HEK293 (cell line): ENCODE data around the gene GRB10.

Experiments used
- CTCF ChIA-PET: fragments of 350-600 bp; formaldehyde crosslinking; extraction: SDS; loops from one replicate; lab custom pipeline; 2021; ENCODE audit warnings: antibody characterized with exemption; lab: Yijun Ruan, JAX
- POLR2A ChIA-PET: fragments of 300-600 bp; formaldehyde crosslinking; extraction: SDS; loops from one replicate; lab custom pipeline; 2020; ENCODE audit warnings: antibody characterized with exemption, inconsistent platforms; lab: Yijun Ruan, JAX
- H3K27ac ChIP-seq: fragments of 200-500 bp; sonication (Bioruptor generic); 2 replicates; pipeline ENCODE4 v1.5.1; 2014; ENCODE audit warnings: low read depth, low read length, control low read depth, inconsistent platforms; ENCODE audit errors: extremely low read depth
- H3K36me3 ChIP-seq, 2 experiments: fragments of 200-500 bp in 1 of 2; sonication (Bioruptor generic) in 1 of 2; 1 replicate in 1 of 2; 2 replicates in 1 of 2; pipeline ENCODE4 v1.5.1; 2014 to 2017; ENCODE audit warnings: inconsistent platforms in 2 of 2, low read length in 2 of 2; ENCODE audit not compliant: control insufficient read depth in 2 of 2, insufficient read depth in 1 of 2
- H3K4me1 ChIP-seq: fragments of 200-500 bp; sonication (Bioruptor generic); 2 replicates; pipeline ENCODE4 v1.5.1; 2014; ENCODE audit warnings: mild to moderate bottlenecking, low read length, inconsistent platforms; ENCODE audit not compliant: control insufficient read depth, insufficient read depth
- H3K4me3 ChIP-seq: 2 replicates; pipeline ENCODE4 v1.5.1; 2011; ENCODE audit warnings: low read depth, mild to moderate bottlenecking, control low read depth, low read length, moderate library complexity
- H3K9me3 ChIP-seq: fragments of 200-500 bp; sonication (Bioruptor generic); 2 replicates; pipeline ENCODE4 v1.5.1; 2014; ENCODE audit warnings: low read depth, low read length, inconsistent platforms; ENCODE audit not compliant: control insufficient read depth, insufficient read depth
- KLF16 ChIP-seq: fragments of 450-650 bp; formaldehyde crosslinking; IDR thresholded peaks from 2 replicates; pipeline ENCODE4 v1.5.1; 2017; ENCODE audit warnings: missing biosample characterization, missing genetic modification characterization
- MZF1 ChIP-seq: fragments of 450-650 bp; formaldehyde crosslinking; IDR thresholded peaks from 2 replicates; pipeline ENCODE4 v1.5.1; 2017; ENCODE audit warnings: missing biosample characterization, missing genetic modification characterization, borderline replicate concordance
- OSR2 ChIP-seq: fragments of 450-650 bp; formaldehyde crosslinking; IDR thresholded peaks from 2 replicates; pipeline ENCODE4 v1.5.1; 2016; ENCODE audit warnings: missing biosample characterization, missing genetic modification characterization
- SP2 ChIP-seq: fragments of 450-650 bp; formaldehyde crosslinking; IDR thresholded peaks from 2 replicates; pipeline ENCODE4 v1.5.1; 2016; ENCODE audit warnings: missing biosample characterization, missing genetic modification characterization
- SP3 ChIP-seq: fragments of 450-650 bp; formaldehyde crosslinking; IDR thresholded peaks from 2 replicates; pipeline ENCODE4 v1.5.1; 2016; ENCODE audit warnings: missing biosample characterization, missing genetic modification characterization
- ZFHX2 ChIP-seq: fragments of 450-650 bp; formaldehyde crosslinking; conservative IDR thresholded peaks from 2 replicates; pipeline ENCODE4 v1.5.1; 2016; ENCODE audit warnings: missing biosample characterization, missing genetic modification characterization
- ZFP3 ChIP-seq: fragments of 450-650 bp; formaldehyde crosslinking; IDR thresholded peaks from 2 replicates; pipeline ENCODE4 v1.5.1; 2016; ENCODE audit warnings: low read depth, missing biosample characterization, missing genetic modification characterization
- ZNF112 ChIP-seq: fragments of 450-650 bp; formaldehyde crosslinking; IDR thresholded peaks from 2 replicates; pipeline ENCODE4 v1.5.0; 2017; ENCODE audit warnings: missing biosample characterization, missing genetic modification characterization
- ZNF121 ChIP-seq: fragments of 450-650 bp; formaldehyde crosslinking; IDR thresholded peaks from 2 replicates; pipeline ENCODE4 v1.5.1; 2016; ENCODE audit warnings: missing biosample characterization, missing genetic modification characterization
- ZNF18 ChIP-seq: fragments of 450-650 bp; formaldehyde crosslinking; IDR thresholded peaks from 2 replicates; pipeline ENCODE4 v1.5.1; 2016; ENCODE audit warnings: missing biosample characterization, missing genetic modification characterization
- ZNF202 ChIP-seq: fragments of 450-650 bp; formaldehyde crosslinking; IDR thresholded peaks from 2 replicates; pipeline ENCODE4 v1.5.1; 2016; ENCODE audit warnings: missing biosample characterization, missing genetic modification characterization, borderline replicate concordance
- ZNF24 ChIP-seq: fragments of 450-650 bp; formaldehyde crosslinking; IDR thresholded peaks from 2 replicates; pipeline ENCODE4 v1.5.1; 2016; ENCODE audit warnings: missing biosample characterization, missing genetic modification characterization
- ZNF311 ChIP-seq: fragments of 450-650 bp; formaldehyde crosslinking; IDR thresholded peaks from 2 replicates; pipeline ENCODE4 v1.5.1; 2017; ENCODE audit warnings: missing biosample characterization, missing genetic modification characterization, borderline replicate concordance
- ZNF433 ChIP-seq: fragments of 450-650 bp; formaldehyde crosslinking; IDR thresholded peaks from 2 replicates; pipeline ENCODE4 v1.5.1; 2016; ENCODE audit warnings: missing biosample characterization, missing genetic modification characterization, low read depth
- ZNF473 ChIP-seq: fragments of 450-650 bp; formaldehyde crosslinking; IDR thresholded peaks from 2 replicates; pipeline ENCODE4 v1.5.1; 2017; ENCODE audit warnings: missing biosample characterization, missing genetic modification characterization
- ZNF48 ChIP-seq: fragments of 450-650 bp; formaldehyde crosslinking; IDR thresholded peaks from 2 replicates; pipeline ENCODE4 v1.5.1; 2016; ENCODE audit warnings: missing biosample characterization, missing genetic modification characterization
- ZNF548 ChIP-seq: fragments of 450-650 bp; formaldehyde crosslinking; IDR thresholded peaks from 2 replicates; pipeline ENCODE4 v1.5.1; 2016; ENCODE audit warnings: missing biosample characterization, missing genetic modification characterization
- ZNF571 ChIP-seq: fragments of 450-650 bp; formaldehyde crosslinking; IDR thresholded peaks from 2 replicates; pipeline ENCODE4 v1.5.0; 2017; ENCODE audit warnings: missing biosample characterization, missing genetic modification characterization
- ZNF660 ChIP-seq: fragments of 450-650 bp; IDR thresholded peaks from 2 replicates; pipeline ENCODE4 v1.5.1; 2018; ENCODE audit warnings: missing biosample characterization, mild to moderate bottlenecking, missing genetic modification characterization
- ZNF837 ChIP-seq: fragments of 450-650 bp; formaldehyde crosslinking; IDR thresholded peaks from 2 replicates; pipeline ENCODE4 v1.5.1; 2016; ENCODE audit warnings: missing biosample characterization, missing genetic modification characterization
- TF ChIP-seq, protein P1 (sequence below): fragments of 450-650 bp; formaldehyde crosslinking; IDR thresholded peaks from 2 replicates; pipeline ENCODE4 v1.5.1; 2016; ENCODE audit warnings: missing biosample characterization, missing genetic modification characterization, low read depth
- TF ChIP-seq, protein P2 (sequence below): fragments of 450-650 bp; formaldehyde crosslinking; IDR thresholded peaks from 2 replicates; pipeline ENCODE4 v1.5.1; 2016; ENCODE audit warnings: missing biosample characterization, missing genetic modification characterization
- TF ChIP-seq, protein P3 (sequence below): fragments of 450-650 bp; formaldehyde crosslinking; IDR thresholded peaks from 2 replicates; pipeline ENCODE4 v1.5.1; 2016; ENCODE audit warnings: missing biosample characterization, missing genetic modification characterization

GRB10 gene

GRCh38 chr7:50553973-50554372 is 228.7 kb downstream of the GRB10 start:
- no peak overlapping the region for H3K4me3 ChIP-seq
- H3K27ac ChIP-seq = no peak overlapping the region
- no peak for TF ChIP-seq ZNF571 (tag by site-specific recombination)
- TF ChIP-seq ZNF837 (tag by site-specific recombination) = no peak
- TF ChIP-seq ZNF660 (tag by site-specific recombination) = no peak
- no peak for TF ChIP-seq ZNF202 (tag by site-specific recombination)
- TF ChIP-seq ZNF548 = no peak
- no peak for TF ChIP-seq OSR2 (tag by site-specific recombination)
- TF ChIP-seq ZNF112 = no peak
- no peak for TF ChIP-seq SP3 (tag by site-specific recombination)
- CTCF ChIA-PET = no interaction called here
- H3K36me3 ChIP-seq = no peaks in the 10 kb centered on the region
- H3K4me1 ChIP-seq = no peaks in the 10 kb centered on the region
- POLR2A ChIA-PET = no interaction called here
- H3K9me3 ChIP-seq = no peaks in the 10 kb centered on the region

- POLR2A ChIA-PET = no interaction called here
- Histone ChIP-seq H3K4me1 (no peaks in the 10 kb centered on the region), H3K36me3 (no peaks in the 10 kb centered on the region), H3K9me3 (no peaks in the 10 kb centered on the region), H3K4me3 (no peak overlapping the region), H3K27ac (no peak overlapping the region)
- TF ChIP-seq ZNF311 (tag by site-specific recombination) (no peak), ZNF121 (tag by site-specific recombination) (no peak), ZFP3 (tag by site-specific recombination) (no peak)
- TF ChIP-seq, protein P1, sequence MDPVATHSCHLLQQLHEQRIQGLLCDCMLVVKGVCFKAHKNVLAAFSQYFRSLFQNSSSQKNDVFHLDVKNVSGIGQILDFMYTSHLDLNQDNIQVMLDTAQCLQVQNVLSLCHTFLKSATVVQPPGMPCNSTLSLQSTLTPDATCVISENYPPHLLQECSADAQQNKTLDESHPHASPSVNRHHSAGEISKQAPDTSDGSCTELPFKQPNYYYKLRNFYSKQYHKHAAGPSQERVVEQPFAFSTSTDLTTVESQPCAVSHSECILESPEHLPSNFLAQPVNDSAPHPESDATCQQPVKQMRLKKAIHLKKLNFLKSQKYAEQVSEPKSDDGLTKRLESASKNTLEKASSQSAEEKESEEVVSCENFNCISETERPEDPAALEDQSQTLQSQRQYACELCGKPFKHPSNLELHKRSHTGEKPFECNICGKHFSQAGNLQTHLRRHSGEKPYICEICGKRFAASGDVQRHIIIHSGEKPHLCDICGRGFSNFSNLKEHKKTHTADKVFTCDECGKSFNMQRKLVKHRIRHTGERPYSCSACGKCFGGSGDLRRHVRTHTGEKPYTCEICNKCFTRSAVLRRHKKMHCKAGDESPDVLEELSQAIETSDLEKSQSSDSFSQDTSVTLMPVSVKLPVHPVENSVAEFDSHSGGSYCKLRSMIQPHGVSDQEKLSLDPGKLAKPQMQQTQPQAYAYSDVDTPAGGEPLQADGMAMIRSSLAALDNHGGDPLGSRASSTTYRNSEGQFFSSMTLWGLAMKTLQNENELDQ (tag by site-specific recombination) = no peak
- TF ChIP-seq, protein P2, sequence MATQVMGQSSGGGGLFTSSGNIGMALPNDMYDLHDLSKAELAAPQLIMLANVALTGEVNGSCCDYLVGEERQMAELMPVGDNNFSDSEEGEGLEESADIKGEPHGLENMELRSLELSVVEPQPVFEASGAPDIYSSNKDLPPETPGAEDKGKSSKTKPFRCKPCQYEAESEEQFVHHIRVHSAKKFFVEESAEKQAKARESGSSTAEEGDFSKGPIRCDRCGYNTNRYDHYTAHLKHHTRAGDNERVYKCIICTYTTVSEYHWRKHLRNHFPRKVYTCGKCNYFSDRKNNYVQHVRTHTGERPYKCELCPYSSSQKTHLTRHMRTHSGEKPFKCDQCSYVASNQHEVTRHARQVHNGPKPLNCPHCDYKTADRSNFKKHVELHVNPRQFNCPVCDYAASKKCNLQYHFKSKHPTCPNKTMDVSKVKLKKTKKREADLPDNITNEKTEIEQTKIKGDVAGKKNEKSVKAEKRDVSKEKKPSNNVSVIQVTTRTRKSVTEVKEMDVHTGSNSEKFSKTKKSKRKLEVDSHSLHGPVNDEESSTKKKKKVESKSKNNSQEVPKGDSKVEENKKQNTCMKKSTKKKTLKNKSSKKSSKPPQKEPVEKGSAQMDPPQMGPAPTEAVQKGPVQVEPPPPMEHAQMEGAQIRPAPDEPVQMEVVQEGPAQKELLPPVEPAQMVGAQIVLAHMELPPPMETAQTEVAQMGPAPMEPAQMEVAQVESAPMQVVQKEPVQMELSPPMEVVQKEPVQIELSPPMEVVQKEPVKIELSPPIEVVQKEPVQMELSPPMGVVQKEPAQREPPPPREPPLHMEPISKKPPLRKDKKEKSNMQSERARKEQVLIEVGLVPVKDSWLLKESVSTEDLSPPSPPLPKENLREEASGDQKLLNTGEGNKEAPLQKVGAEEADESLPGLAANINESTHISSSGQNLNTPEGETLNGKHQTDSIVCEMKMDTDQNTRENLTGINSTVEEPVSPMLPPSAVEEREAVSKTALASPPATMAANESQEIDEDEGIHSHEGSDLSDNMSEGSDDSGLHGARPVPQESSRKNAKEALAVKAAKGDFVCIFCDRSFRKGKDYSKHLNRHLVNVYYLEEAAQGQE (tag by site-specific recombination) = peak; percentile 94
- CTCF ChIA-PET = no interaction called here
These were observed 229.8 kb downstream of the GRB10 start for GRCh38 chr7:50552921-50553320.

GRCh38 chr7:50552139-50552538 is 230.6 kb downstream of the GRB10 start:
- Histone ChIP-seq H3K4me1 (no peaks in the 10 kb centered on the region), H3K9me3 (no peaks in the 10 kb centered on the region), H3K36me3 (no peaks in the 10 kb centered on the region), H3K4me3 (no peak overlapping the region), H3K27ac (no peak overlapping the region)
- POLR2A ChIA-PET = no interaction called here
- CTCF ChIA-PET = no interaction called here
- TF ChIP-seq ZNF48 (tag by site-specific recombination) (no peak), KLF16 (no peak), ZNF18 (tag by site-specific recombination) (no peak), ZNF24 (tag by site-specific recombination) (no peak), ZNF473 (tag by site-specific recombination) (no peak), SP2 (tag by site-specific recombination) (no peak), ZNF433 (tag by site-specific recombination) (no peak), ZFHX2 (tag by site-specific recombination) (no peak), MZF1 (tag by site-specific recombination) (no peak)
- TF ChIP-seq, protein P3, sequence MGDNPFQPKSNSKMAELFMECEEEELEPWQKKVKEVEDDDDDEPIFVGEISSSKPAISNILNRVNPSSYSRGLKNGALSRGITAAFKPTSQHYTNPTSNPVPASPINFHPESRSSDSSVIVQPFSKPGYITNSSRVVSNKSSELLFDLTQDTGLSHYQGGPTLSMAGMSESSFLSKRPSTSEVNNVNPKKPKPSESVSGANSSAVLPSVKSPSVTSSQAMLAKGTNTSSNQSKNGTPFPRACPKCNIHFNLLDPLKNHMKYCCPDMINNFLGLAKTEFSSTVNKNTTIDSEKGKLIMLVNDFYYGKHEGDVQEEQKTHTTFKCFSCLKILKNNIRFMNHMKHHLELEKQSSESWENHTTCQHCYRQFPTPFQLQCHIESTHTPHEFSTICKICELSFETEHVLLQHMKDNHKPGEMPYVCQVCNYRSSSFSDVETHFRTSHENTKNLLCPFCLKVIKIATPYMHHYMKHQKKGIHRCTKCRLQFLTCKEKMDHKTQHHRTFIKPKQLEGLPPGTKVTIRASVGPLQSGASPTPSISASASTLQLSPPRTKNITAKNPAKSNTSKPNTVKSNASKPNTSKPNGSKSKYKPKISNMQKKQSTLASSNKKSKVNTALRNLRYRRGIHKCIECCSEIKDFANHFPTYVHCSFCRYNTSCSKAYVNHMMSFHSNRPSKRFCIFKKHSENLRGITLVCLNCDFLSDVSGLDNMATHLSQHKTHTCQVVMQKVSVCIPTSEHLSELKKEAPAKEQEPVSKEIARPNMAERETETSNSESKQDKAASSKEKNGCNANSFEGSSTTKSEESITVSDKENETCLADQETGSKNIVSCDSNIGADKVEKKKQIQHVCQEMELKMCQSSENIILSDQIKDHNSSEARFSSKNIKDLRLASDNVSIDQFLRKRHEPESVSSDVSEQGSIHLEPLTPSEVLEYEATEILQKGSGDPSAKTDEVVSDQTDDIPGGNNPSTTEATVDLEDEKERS (tag by site-specific recombination) = no peak
